NCI-H748 treated with DMSO at 0.1 percent for 48 hours (cell line): ENCODE data around the gene BRWD1.
A peak's percentile ranks its signal among the peaks of the same experiment; 100 is the strongest.
"Not testable (repeated sequence)": the region's sequence is repeated elsewhere in the genome, so short reads cannot be mapped to it uniquely, and the experiment has no call there.

Experiments used
- DNase-seq: peaks from one replicate; lab custom pipeline; 2025; lab: John Stamatoyannopoulos, UW

BRWD1 gene

DNA sequence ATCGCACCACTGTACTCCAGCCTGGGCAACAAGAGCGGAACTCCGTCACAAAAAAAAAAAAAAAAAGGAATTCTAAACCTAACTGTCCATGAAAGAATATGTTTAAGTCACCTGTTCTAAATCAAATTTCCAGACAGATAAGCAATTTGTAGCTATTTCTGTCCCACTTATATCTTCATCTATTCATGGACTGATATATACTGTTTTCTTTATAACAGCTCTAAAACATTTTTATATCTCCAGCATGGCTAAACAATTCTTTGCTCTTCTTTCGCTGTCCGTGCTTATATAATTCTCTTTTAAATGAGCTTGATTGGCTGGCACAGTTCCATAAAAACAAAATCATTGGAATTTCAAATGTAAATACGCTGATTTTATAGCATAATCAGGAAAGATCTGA is 30.5 kb downstream of the BRWD1 start:
- DNase-seq: no peak

DNA sequence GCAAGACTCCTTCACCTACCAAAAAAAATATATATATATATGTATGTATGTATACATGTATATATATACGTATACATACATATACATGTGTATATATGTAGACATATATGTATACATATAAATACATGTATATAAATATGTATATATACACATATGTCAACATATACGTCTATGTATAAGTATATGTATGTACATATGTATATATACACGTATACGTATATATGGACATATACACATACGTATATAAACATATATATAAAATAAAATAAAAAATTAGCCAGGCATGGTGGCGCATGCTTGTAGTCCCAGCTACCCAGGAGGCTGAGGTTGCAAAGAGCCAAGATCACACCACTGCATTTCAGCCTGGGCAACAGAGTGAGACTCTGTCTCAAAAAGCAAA is 31.6 kb downstream of the BRWD1 start:
- no peak for DNase-seq

DNA sequence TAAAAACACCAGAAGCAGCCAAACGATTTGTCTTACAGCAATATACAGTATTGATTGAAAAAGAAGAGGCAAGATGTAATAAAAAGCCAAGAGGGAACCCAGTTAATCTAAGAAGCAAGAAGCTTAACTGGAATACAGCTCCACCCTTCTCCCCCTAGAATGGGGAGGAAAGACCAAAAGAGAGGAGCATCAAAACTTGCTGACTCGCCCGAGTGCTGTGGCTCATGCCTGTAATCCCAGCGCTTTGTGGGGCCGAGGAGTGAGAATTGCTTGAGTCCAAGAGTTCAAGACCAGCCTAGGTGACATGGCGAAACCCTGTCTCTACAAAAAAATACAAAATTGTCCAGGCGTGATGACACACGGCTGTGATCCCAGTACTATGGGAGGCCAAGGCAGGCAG is 32.2 kb downstream of the BRWD1 start:
- no peak for DNase-seq

DNA sequence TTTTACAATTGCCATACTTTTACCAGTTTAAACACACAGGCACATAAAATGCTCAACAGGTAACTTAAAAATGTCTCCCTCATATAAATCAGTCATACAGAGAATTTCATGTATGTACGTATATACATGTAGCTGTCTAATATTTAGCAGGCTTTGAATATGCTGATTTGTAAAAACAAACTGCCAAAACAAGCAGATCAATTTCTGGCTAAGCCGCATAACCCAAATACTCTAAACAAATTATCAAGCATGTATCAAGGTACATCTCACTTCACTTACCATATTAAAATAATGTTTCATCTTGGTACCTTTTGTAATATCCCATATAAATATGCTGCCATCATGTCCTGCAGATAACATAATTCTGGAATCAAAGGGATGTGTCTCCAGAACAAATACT is 43.8 kb downstream of the BRWD1 start:
- DNase-seq: no peak

DNA sequence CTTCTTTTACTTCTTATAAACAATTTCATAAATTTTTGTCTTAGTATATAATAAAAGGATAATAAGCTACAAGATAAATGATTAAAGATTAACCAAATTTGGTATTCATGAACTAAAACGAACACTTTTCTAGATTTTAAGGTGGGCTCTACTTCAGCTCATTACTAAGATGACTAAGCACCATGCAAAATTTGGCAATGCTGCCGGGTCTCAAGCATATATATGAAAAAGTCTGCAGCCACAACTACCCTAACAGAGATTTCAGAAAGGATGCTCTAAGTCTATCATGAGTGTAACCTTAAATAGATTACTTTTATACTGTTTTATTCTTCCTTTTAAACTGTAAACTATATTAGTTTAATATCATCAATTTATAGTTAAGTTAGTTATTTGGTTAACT is 47.8 kb downstream of the BRWD1 start:
- DNase-seq: no peak

DNA sequence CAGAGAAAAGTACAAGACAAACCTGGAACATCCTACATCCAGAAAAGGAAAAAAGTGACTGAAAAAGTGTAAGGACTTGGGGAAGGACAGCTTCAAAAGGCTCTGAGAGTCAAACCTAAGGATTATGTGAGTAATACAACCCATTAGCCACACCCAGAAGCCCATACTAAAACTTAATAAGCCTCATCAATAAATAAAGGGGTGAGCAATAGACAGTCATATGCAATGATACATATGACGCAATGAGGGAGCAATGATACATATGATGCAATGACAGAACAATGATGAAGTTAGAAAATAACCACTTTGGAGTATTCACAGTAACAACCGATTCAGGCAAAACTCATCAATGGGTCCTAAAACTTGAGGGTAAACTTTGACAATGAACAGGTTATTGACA is 50.1 kb downstream of the BRWD1 start:
- DNase-seq: no peak

GRCh38 chr21:39258207-39258606 is 55.2 kb downstream of the BRWD1 start:
- peak; percentile 91 for DNase-seq

- DNase-seq: no peak
Observed at GRCh38 chr21:39251326-39251725, 62.1 kb downstream of the BRWD1 start.

GRCh38 chr21:39238275-39238674 is 75.2 kb downstream of the BRWD1 start:
- DNase-seq: no peak

- DNase-seq: no peak
Observed at GRCh38 chr21:39232861-39233291, 80.6 kb downstream of the BRWD1 start.

GRCh38 chr21:39224930-39225329 is 88.5 kb downstream of the BRWD1 start:
- no peak for DNase-seq

DNA sequence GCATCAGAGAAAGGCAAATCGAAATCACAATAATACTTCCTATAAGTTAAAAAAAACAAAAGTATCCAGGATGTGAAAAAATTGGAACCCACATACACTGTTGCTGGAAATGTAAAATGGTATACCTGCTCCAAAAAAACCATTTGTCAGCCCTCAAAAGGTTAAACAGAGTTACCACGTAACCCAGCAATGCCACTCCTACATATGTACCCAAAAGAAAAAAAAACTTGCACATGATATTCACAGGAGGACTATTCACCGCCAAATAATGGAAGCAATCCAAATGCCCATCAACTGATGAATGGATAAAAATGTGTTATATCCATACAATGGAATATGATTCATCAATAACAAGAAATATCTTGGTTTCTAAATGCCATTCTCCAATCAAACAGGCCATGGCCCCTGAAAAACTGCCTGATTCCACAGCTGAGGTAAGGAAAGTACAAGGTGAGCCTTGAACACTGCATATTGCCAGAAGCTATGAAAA is 91.4 kb downstream of the BRWD1 start:
- DNase-seq: no peak

DNA sequence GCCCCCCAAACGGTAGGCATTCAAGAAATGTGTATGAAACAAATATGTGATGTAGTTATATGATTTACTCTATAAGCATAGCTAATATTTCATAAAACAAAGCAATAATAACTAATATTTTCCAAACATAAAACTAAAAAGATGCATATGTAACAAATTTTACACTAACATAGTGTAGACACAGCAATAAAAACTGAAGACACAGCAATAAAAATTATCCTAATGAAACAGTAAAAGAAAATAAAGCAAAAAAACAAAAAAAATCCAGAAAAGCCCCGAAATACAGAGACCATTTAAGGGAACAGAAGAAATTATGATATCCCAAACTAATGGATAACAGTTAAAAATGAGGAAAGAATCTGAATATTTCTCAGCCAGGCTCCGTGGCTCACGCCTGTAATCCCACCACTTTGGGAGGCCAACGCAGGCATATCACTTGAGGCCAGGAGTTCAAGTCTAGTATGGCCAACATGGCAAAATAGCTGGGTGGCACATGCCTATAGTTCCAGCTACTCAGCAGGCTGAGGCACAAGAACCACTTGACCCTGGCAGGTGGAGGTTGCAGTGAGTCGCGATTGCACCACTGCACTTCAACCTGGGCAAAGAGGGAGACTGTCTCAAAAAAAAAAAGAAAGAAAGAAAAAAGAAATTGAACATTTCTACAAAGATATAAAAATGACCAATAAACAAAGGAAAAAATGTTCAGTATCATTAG is 92.0 kb downstream of the BRWD1 start:
- no peak for DNase-seq

DNA sequence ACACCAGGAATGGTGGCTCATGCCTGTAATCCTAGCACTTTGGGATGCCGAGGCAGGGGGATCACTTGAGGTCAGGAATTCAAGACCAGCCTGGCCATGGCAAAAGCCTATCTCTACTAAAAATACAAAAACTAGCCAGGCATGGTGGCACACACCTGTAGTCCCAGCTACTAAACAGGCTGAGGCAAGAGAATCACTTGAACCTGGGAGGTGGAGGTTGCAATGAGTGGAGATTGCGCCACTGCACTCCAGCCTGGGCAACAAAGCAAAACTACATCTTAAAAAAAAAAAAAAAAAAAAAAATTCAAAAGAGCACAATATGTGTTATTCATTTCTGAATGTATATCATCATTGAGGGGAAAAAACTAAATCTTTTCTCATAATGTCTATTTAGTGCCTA is 92.6 kb downstream of the BRWD1 start:
- DNase-seq: not testable (repeated sequence)

DNA sequence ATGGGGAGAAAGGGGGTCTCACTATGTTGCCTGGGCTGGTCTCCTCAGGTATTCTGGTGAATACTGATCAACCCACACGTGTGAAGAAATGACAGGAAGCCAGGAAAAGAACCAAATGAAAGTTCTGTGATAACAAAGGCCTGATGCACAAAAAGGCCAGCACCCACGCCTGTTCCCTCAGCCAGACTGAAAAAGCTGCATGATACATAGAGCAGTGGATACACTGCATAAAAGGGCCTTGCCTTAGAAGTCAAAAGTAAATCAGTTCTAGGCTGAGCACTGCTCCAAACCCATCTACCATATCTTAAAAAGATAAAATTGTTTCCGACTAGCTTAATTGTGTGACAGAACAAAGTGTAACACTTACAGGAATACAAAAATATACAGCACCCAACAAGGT is 93.3 kb downstream of the BRWD1 start:
- no peak for DNase-seq

GRCh38 chr21:39218082-39218409 is 95.4 kb downstream of the BRWD1 start:
- no peak for DNase-seq

DNA sequence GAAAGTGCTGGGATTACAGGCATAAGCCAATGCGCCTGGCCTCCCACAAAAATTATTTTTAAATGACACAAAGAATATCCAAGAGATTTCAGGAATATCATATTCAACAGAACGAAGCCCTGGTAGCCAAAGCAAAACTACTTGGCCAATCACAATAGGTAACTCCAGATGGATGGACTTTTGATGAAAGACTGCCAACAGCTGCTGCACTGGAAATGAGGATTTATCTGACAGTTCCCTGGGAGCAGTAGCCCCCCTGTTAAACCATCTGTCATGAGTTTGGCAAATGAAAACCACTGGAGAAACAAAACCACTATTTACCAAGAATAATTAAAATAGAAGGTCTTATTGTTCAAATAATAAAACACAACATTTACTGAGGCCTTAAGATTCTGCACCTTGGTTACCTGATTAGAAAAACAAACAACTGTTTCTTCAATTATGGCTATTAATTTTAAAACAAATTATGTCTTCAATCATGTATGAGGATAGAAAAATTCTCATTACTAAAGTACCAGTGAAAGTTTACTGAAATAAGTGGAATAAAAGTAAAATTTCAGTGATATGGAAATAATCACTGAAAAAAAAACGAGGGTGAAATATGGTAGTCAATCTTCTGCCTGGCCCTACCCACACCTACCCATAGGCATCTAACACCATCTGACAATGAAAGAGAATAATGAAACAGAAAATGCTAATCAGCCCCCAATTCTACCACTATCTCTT is 95.9 kb downstream of the BRWD1 start:
- DNase-seq: no peak

DNA sequence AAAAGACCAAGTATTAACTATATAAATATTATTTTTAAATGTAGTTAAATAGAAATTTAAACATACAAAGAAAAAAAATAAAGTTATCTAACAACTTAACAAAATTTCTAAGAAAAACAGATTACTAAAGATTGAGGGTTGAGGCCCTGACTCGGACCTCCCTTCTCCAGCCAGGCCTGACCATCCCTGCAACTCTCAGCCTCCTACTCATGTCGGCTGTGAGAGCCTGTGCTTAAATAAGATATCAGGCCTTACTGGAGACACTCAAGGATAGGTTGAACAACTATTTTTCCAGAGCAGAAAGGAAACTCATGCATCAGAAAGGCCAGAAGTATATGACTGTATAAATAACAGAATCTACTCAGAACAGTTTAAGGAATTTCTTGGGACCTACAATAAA is 97.1 kb downstream of the BRWD1 start:
- DNase-seq: no peak

- no peak for DNase-seq
Observed at GRCh38 chr21:39215078-39215477, 98.4 kb downstream of the BRWD1 start.

GRCh38 chr21:39209334-39209688 is 104.1 kb downstream of the BRWD1 start:
- no peak for DNase-seq

DNA sequence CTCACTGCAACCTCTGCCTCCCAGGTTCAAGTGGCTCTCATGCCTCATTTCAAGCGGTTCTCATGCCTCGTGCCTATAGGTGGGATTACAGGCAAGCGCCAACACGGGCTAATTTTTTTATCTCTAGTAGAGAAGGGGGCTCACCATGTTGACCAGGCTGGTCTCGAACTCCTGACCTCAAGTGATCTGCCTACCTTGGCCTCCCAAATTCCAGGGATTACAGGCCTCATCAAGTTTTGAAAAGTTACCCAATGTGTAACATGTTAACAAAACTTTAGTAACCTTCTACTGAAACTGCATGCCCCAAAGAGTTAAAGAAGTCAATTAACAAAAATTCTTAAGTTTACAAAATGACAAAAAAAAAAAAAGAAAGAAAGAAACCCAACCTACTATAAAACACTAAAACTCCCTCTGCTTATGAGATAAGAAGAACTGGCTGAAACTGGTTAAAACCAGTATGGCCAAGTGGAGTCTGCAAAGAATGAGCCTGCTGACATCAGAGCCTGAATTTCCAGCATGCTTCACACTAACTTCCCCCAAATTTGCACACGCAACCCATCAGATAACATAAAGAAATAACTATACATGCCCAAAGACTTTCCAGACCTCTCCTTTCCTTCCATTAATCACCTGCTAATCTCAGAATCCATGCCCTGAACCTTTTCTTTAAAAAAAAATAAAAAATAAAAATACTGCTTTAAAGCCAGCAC is 104.7 kb downstream of the BRWD1 start:
- DNase-seq: no peak

DNA sequence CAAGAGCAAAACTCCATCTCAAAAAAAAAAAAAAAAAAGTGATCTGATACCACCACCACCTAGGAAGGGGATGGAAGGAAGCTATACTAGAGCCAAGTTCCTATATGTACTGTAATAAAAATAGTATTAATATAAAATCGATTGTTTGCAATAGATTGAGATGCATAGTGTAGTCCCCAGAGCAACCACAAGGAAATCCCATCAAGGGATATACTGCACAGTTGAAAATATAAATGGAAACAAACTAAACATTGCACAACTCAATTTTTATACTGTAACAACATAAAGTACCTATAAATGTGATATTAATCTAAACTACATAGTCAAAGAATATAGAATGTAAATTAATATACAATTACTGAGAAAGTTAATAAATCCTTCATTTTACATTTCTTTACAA is 109.3 kb downstream of the BRWD1 start:
- no peak for DNase-seq

DNA sequence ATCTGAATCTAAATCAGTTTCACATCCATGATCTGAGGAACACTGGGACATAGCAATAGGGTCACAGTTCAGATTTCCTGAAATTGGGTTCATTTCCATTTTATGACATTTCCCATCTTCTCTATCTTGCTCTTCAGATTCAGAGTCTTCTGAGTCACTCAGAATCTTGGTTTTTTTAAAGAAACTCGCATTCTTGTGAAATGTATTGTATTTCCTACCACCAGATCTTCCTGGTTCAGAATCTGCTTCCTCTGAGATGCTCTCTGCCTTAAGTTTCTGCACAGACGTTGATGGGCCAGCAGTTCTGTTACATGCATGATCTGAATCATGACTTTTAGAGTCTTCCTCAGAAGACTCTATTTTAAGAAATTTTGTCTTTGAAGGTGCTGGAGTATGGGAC is 114.6 kb downstream of the BRWD1 start:
- DNase-seq: no peak
